WTC11 (cell line): ENCODE measurements around the gene PIGQ. TPM values are rescaled to one million over a fixed set of nuclear protein-coding genes. Genes with fewer than 3 reads are reported as not detected.

Source experiments
- ATAC-seq: fragments of 200-7000 bp; cut with Tn5 transposase; 2 replicates; pipeline ENCODE4 v1.10.0; 2021; ENCODE audit warnings: mild to moderate bottlenecking, moderate library complexity
- CTCF ChIA-PET: fragments of 300-600 bp; sonication (Branson Sonifier 250); formaldehyde crosslinking; loops from one replicate; lab custom pipeline; 2021; ENCODE audit warnings: antibody characterized with exemption; lab: Charles Lee
- POLR2A ChIA-PET: fragments of 350-600 bp; sonication (Branson Sonifier 250); formaldehyde crosslinking; loops from one replicate; lab custom pipeline; 2021; ENCODE audit warnings: antibody characterized with exemption; lab: Charles Lee
- DNase-seq: peaks from one replicate; pipeline ENCODE4 v3.0.0; 2021; ENCODE audit warnings: low spot score
- H3K27ac Mint-ChIP-seq: 2 replicates; pipeline ENCODE4 v1.8.0; 2021; ENCODE audit warnings: mixed read lengths
- H3K27me3 Mint-ChIP-seq: 2 replicates; pipeline ENCODE4 v1.8.0; 2021; ENCODE audit warnings: low read depth, mild to moderate bottlenecking, moderate library complexity, mixed read lengths
- H3K36me3 Mint-ChIP-seq: 2 replicates; pipeline ENCODE4 v1.8.0; 2021; ENCODE audit warnings: mixed read lengths
- H3K4me1 Mint-ChIP-seq: 2 replicates; pipeline ENCODE4 v1.8.0; 2022; ENCODE audit warnings: mixed read lengths
- H3K4me3 Mint-ChIP-seq: 2 replicates; pipeline ENCODE4 v1.8.0; 2021; ENCODE audit warnings: mild to moderate bottlenecking, moderate library complexity, mixed read lengths
- H3K9me3 Mint-ChIP-seq: 2 replicates; pipeline ENCODE4 v1.8.0; 2021; ENCODE audit warnings: mixed read lengths
- AR ChIP-seq: fragments of 250-450 bp; sonication (Bioruptor Pico); IDR thresholded peaks from 2 replicates; pipeline ENCODE4 v1.9.0; 2021; ENCODE audit warnings: mild to moderate bottlenecking
- ARID4B ChIP-seq: sonication (generic); formaldehyde crosslinking; IDR thresholded peaks from 2 replicates; pipeline ENCODE4 v1.8.0; 2023; ENCODE audit warnings: missing genetic modification reagents, mild to moderate bottlenecking, borderline replicate concordance
- ATF3 ChIP-seq: sonication (generic); formaldehyde crosslinking; conservative IDR thresholded peaks from 2 replicates; pipeline ENCODE4 v1.8.1; 2022; ENCODE audit warnings: mild to moderate bottlenecking, missing genetic modification reagents
- ELF4 ChIP-seq: sonication (generic); formaldehyde crosslinking; IDR thresholded peaks from 2 replicates; pipeline ENCODE4 v1.8.1; 2022; ENCODE audit warnings: low read depth, mild to moderate bottlenecking, moderate library complexity, missing genetic modification reagents
- EMX1 ChIP-seq: fragments of 250-450 bp; sonication (Bioruptor Pico); IDR thresholded peaks from 2 replicates; pipeline ENCODE4 v1.8.0; 2021; ENCODE audit warnings: mild to moderate bottlenecking
- FOXK1 ChIP-seq: sonication (generic); formaldehyde crosslinking; IDR thresholded peaks from 2 replicates; pipeline ENCODE4 v1.8.0; 2022; ENCODE audit warnings: mild to moderate bottlenecking, moderate library complexity, missing genetic modification reagents
- FOXP4 ChIP-seq: sonication (generic); formaldehyde crosslinking; IDR thresholded peaks from 2 replicates; pipeline ENCODE4 v1.8.0; 2022; ENCODE audit warnings: mild to moderate bottlenecking, missing genetic modification reagents
- GABPB1 ChIP-seq: sonication (generic); formaldehyde crosslinking; IDR thresholded peaks from 2 replicates; pipeline ENCODE4 v1.8.1; 2023; ENCODE audit warnings: mild to moderate bottlenecking, missing genetic modification reagents
- KAT7 ChIP-seq: sonication (generic); formaldehyde crosslinking; IDR thresholded peaks from 2 replicates; pipeline ENCODE4 v1.8.1; 2023; ENCODE audit warnings: missing genetic modification reagents, mild to moderate bottlenecking, borderline replicate concordance
- MYBL2 ChIP-seq: sonication (generic); formaldehyde crosslinking; IDR thresholded peaks from 2 replicates; pipeline ENCODE4 v1.8.1; 2023; ENCODE audit warnings: mild to moderate bottlenecking, moderate library complexity, missing genetic modification reagents
- NFE2L1 ChIP-seq: sonication (generic); formaldehyde crosslinking; IDR thresholded peaks from 2 replicates; pipeline ENCODE4 v1.8.1; 2023; ENCODE audit warnings: missing genetic modification reagents
- NR2C2 ChIP-seq: sonication (generic); formaldehyde crosslinking; IDR thresholded peaks from 2 replicates; pipeline ENCODE4 v1.8.0; 2022; ENCODE audit warnings: mild to moderate bottlenecking, missing genetic modification reagents
- NR3C1 ChIP-seq: sonication (generic); formaldehyde crosslinking; conservative IDR thresholded peaks from 2 replicates; pipeline ENCODE4 v1.8.1; 2023; ENCODE audit warnings: low read depth, mild to moderate bottlenecking, missing genetic modification reagents
- SOX15 ChIP-seq: fragments of 250-450 bp; sonication (Bioruptor Pico); IDR thresholded peaks from 2 replicates; pipeline ENCODE4 v1.9.0; 2021; ENCODE audit warnings: mild to moderate bottlenecking
- TEAD1 ChIP-seq: sonication (generic); formaldehyde crosslinking; IDR thresholded peaks from 2 replicates; pipeline ENCODE4 v1.8.0; 2022; ENCODE audit warnings: mild to moderate bottlenecking, missing genetic modification reagents
- ZMAT4 ChIP-seq: fragments of 250-450 bp; sonication (Bioruptor Pico); IDR thresholded peaks from 2 replicates; pipeline ENCODE4 v1.9.0; 2021; ENCODE audit warnings: mild to moderate bottlenecking
- ZNF423 ChIP-seq: fragments of 250-450 bp; sonication (Bioruptor Pico); IDR thresholded peaks from 2 replicates; pipeline ENCODE4 v2.1.2; 2022; ENCODE audit warnings: mild to moderate bottlenecking, moderate library complexity
- total RNA-seq: library from RNA; stranded (reverse); gene quantifications from 3 replicates; pipeline ENCODE4 v1.2.3, GENCODE V29; 2021
- TF ChIP-seq, protein P1 (sequence below): sonication (generic); formaldehyde crosslinking; IDR thresholded peaks from 2 replicates; pipeline ENCODE4 v1.8.0; 2022; ENCODE audit warnings: mild to moderate bottlenecking, missing genetic modification reagents
- TF ChIP-seq, protein P2 (sequence below): sonication (generic); formaldehyde crosslinking; IDR thresholded peaks from 2 replicates; pipeline ENCODE4 v1.8.1; 2022; ENCODE audit warnings: mild to moderate bottlenecking, moderate library complexity, missing genetic modification reagents
- TF ChIP-seq, protein P3 (sequence below): sonication (generic); formaldehyde crosslinking; IDR thresholded peaks from 2 replicates; pipeline ENCODE4 v1.8.0; 2022; ENCODE audit warnings: mild to moderate bottlenecking, missing genetic modification reagents

PIGQ gene
- total RNA-seq, 1 experiment from 2014 or later: 63.7 TPM

DNA sequence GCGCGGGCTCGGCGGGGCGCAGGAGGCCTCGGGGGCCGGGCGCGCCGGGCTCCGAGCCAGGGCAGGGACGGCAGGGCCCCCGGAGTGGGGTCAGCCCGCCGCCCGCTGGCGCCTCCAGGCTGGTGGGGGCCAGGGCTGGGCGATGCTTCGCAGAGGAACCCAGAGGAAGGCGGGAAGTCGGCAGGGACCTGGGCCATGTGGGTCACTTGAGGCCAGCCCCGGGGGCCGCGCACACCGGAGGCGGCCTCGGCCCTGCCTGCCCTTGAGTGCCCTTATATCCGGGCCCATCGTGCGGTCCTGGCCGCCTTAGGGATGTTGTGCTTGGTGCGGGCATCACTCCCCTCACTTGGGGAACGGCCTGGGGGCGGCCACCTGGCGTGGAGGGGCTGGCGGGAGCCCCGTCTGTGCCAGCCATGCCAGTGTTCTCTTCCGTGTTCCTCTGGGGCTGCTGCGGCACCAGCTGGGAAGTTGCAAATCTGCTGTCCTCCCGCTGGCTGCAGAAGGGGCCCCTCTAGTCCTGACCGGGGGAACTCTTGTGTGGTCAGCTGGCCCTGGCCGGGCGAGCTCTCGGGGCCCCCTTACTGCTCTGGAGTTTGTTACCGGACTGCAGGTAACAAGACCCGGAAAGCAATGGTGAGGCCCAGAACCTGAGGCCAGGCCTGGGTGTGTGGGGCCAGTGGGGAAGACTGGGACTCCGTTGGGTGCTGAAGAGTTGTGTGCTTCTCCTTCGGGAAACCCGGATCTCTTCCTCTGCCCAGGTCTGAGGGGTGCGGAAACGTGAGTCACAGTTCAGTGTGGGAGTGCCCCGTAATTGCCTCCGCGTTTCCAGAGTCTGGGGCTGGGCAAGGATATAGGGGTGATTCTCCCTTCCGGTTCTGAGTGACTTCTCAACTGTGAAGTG lies 41.4 kb upstream of the PIGQ start:
- Mint-ChIP-seq H3K4me1 (peaks cover 20% of the 10 kb centered on the region), H3K27me3 (no peaks in the 10 kb centered on the region)
- peak; percentile 1; the same call in 1 of the 2 replicates for ATAC-seq
- DNase-seq: peak; percentile 44
- TF ChIP-seq MYBL2: no peak
- TF ChIP-seq FOXK1 (CRISPR knock-in tag): 0 out of 2 replicates have a peak, but pooled peaks have one; percentile 34
- TF ChIP-seq GABPB1 (CRISPR knock-in tag): no peak
- TF ChIP-seq, protein P1, sequence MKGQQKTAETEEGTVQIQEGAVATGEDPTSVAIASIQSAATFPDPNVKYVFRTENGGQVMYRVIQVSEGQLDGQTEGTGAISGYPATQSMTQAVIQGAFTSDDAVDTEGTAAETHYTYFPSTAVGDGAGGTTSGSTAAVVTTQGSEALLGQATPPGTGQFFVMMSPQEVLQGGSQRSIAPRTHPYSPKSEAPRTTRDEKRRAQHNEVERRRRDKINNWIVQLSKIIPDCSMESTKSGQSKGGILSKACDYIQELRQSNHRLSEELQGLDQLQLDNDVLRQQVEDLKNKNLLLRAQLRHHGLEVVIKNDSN (CRISPR knock-in tag): peak; percentile 1; the same call in 1 of the 2 replicates
- TF ChIP-seq, protein P2, sequence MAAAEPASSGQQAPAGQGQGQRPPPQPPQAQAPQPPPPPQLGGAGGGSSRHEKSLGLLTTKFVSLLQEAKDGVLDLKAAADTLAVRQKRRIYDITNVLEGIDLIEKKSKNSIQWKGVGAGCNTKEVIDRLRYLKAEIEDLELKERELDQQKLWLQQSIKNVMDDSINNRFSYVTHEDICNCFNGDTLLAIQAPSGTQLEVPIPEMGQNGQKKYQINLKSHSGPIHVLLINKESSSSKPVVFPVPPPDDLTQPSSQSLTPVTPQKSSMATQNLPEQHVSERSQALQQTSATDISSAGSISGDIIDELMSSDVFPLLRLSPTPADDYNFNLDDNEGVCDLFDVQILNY (CRISPR knock-in tag): no peak
- TF ChIP-seq FOXP4 (CRISPR knock-in tag): 0 out of 2 replicates have a peak, but pooled peaks have one; percentile 26
- TF ChIP-seq, protein P3, sequence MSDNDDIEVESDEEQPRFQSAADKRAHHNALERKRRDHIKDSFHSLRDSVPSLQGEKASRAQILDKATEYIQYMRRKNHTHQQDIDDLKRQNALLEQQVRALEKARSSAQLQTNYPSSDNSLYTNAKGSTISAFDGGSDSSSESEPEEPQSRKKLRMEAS: peak; percentile 57; the same call in 1 of the 2 replicates
- no peak for TF ChIP-seq ZNF423 (CRISPR knock-in tag)
- TF ChIP-seq ATF3: no peak
- TF ChIP-seq, all 79 proteins: peak for 4
- peak overlapping the region; percentile 81 for H3K4me3 Mint-ChIP-seq
- CTCF ChIA-PET: interaction anchor here (1.0 to 2.1 kb wide), 7 partner anchors 41 to 136 kb away, joined by 3 to 10 read pairs (median 3); partner anchors contain the start of gene METTL26
- 0 out of 2 replicates have a peak, but pooled peaks cover 2% of the 10 kb centered on the region for H3K36me3 Mint-ChIP-seq
- peak overlapping the region; percentile 41; the same call in 1 of the 2 replicates for H3K27ac Mint-ChIP-seq
- H3K9me3 Mint-ChIP-seq: no peaks in the 10 kb centered on the region
- POLR2A ChIA-PET: interaction anchor here (1.2 kb wide), 1 partner anchor 15 kb away, joined by 3 read pairs; no protein-coding TSS in a partner anchor

GRCh38 chr16:529012-529575 lies 40.7 kb upstream of the PIGQ start:
- Mint-ChIP-seq H3K27ac (0 out of 2 replicates have a peak overlapping the region, but pooled peaks have one; percentile 41), H3K36me3 (0 out of 2 replicates have a peak, but pooled peaks cover 2% of the 10 kb centered on the region), H3K4me1 (peaks cover 20% of the 10 kb centered on the region), H3K4me3 (peak overlapping the region; percentile 81), H3K27me3 (no peaks in the 10 kb centered on the region), H3K9me3 (no peaks in the 10 kb centered on the region)
- ATAC-seq: no peak
- ChIA-PET POLR2A (no interaction called here), CTCF (interaction anchor here (1.0 to 2.1 kb wide), 3 partner anchors 54 to 137 kb away, joined by 3 to 10 read pairs (median 4); no protein-coding TSS in a partner anchor)
- DNase-seq: no peak
- TF ChIP-seq ARID4B (CRISPR knock-in tag) (no peak), NR3C1 (CRISPR knock-in tag) (no peak), EMX1 (CRISPR knock-in tag) (no peak), AR (no peak), GABPB1 (CRISPR knock-in tag) (no peak), NR2C2 (no peak), NFE2L1 (CRISPR knock-in tag) (no peak), TEAD1 (CRISPR knock-in tag) (no peak), SOX15 (no peak), KAT7 (CRISPR knock-in tag) (no peak), ELF4 (CRISPR knock-in tag) (no peak), ZMAT4 (no peak)
- TF ChIP-seq, protein P3: no peak
